Measurements from ENCODE around the gene AUTS2. TPM values are rescaled to one million over a fixed set of nuclear protein-coding genes. Genes with fewer than 3 reads are reported as not detected.
A peak's percentile ranks its signal among the peaks of the same experiment; 100 is the strongest.

AUTS2 gene
- total RNA-seq, 1 experiment from 2014 or later, result 2.3 TPM

- no peak for DNase-seq (ENCODE audit: low read depth)
- in situ Hi-C loops (cut with HindIII; ENCODE audit: low pct_unique_long_range_greater_than_20kb, low sequenced_read_pairs), result no loop called here
These were observed 309.4 kb downstream of the AUTS2 start for GRCh38 chr7:69907720-69908119.

GRCh38 chr7:69908454-69908853 lies 310.2 kb downstream of the AUTS2 start:
- in situ Hi-C loops (cut with HindIII; ENCODE audit: low pct_unique_long_range_greater_than_20kb, low sequenced_read_pairs), result no loop called here

GRCh38 chr7:69910150-69910549 lies 311.9 kb downstream of the AUTS2 start:
- DNase-seq (ENCODE audit: low read depth), result no peak
- in situ Hi-C loops (cut with HindIII; ENCODE audit: low pct_unique_long_range_greater_than_20kb, low sequenced_read_pairs), result no loop called here

More at GRCh38 chr7:69908454-69908853, 310.2 kb downstream of the AUTS2 start:
- no peak for DNase-seq (ENCODE audit: low read depth)

GRCh38 chr7:69911337-69911736 lies 313.1 kb downstream of the AUTS2 start:
- in situ Hi-C loops (cut with HindIII; ENCODE audit: low pct_unique_long_range_greater_than_20kb, low sequenced_read_pairs), result no loop called here
- no peak for DNase-seq (ENCODE audit: low read depth)

- no peak for DNase-seq (ENCODE audit: low read depth)
- in situ Hi-C loops (cut with HindIII; ENCODE audit: low pct_unique_long_range_greater_than_20kb, low sequenced_read_pairs), result no loop called here
These were observed 313.9 kb downstream of the AUTS2 start for GRCh38 chr7:69912141-69912540.

GRCh38 chr7:69912846-69913245 lies 314.6 kb downstream of the AUTS2 start:
- in situ Hi-C loops (cut with HindIII; ENCODE audit: low pct_unique_long_range_greater_than_20kb, low sequenced_read_pairs), result no loop called here

GRCh38 chr7:69919426-69920111 lies 321.3 kb downstream of the AUTS2 start:
- no peak for DNase-seq (ENCODE audit: low read depth)
- in situ Hi-C loops (cut with HindIII; ENCODE audit: low pct_unique_long_range_greater_than_20kb, low sequenced_read_pairs), result no loop called here

More at GRCh38 chr7:69912846-69913245, 314.6 kb downstream of the AUTS2 start:
- no peak for DNase-seq (ENCODE audit: low read depth)

- in situ Hi-C loops (cut with HindIII; ENCODE audit: low pct_unique_long_range_greater_than_20kb, low sequenced_read_pairs), result no loop called here
- peak; percentile 16 for DNase-seq (ENCODE audit: low read depth)
These were observed 322.5 kb downstream of the AUTS2 start for GRCh38 chr7:69920797-69921196.

- DNase-seq (ENCODE audit: low read depth), result no peak
- in situ Hi-C loops (cut with HindIII; ENCODE audit: low pct_unique_long_range_greater_than_20kb, low sequenced_read_pairs), result no loop called here
These were observed 323.9 kb downstream of the AUTS2 start for GRCh38 chr7:69922026-69922803.

- in situ Hi-C loops (cut with HindIII; ENCODE audit: low pct_unique_long_range_greater_than_20kb, low sequenced_read_pairs), result no loop called here
- DNase-seq (ENCODE audit: low read depth), result no peak
These were observed 329.2 kb downstream of the AUTS2 start for GRCh38 chr7:69927461-69927860.

GRCh38 chr7:69928621-69929020 lies 330.3 kb downstream of the AUTS2 start:
- in situ Hi-C loops (cut with HindIII; ENCODE audit: low pct_unique_long_range_greater_than_20kb, low sequenced_read_pairs), result no loop called here
- DNase-seq (ENCODE audit: low read depth), result no peak

- in situ Hi-C loops (cut with HindIII; ENCODE audit: low pct_unique_long_range_greater_than_20kb, low sequenced_read_pairs), result no loop called here
- no peak for DNase-seq (ENCODE audit: low read depth)
These were observed 331.3 kb downstream of the AUTS2 start for GRCh38 chr7:69929622-69930021.

- in situ Hi-C loops (cut with HindIII; ENCODE audit: low pct_unique_long_range_greater_than_20kb, low sequenced_read_pairs), result no loop called here
- peak; percentile 21 for DNase-seq (ENCODE audit: low read depth)
These were observed 333.9 kb downstream of the AUTS2 start for GRCh38 chr7:69932034-69932628.

GRCh38 chr7:69934144-69934903 lies 336.0 kb downstream of the AUTS2 start:
- in situ Hi-C loops (cut with HindIII; ENCODE audit: low pct_unique_long_range_greater_than_20kb, low sequenced_read_pairs), result no loop called here

GRCh38 chr7:69935107-69935506 lies 336.8 kb downstream of the AUTS2 start:
- DNase-seq (ENCODE audit: low read depth), result no peak
- in situ Hi-C loops (cut with HindIII; ENCODE audit: low pct_unique_long_range_greater_than_20kb, low sequenced_read_pairs), result no loop called here

More at GRCh38 chr7:69934144-69934903, 336.0 kb downstream of the AUTS2 start:
- no peak for DNase-seq (ENCODE audit: low read depth)

- no peak for DNase-seq (ENCODE audit: low read depth)
- in situ Hi-C loops (cut with HindIII; ENCODE audit: low pct_unique_long_range_greater_than_20kb, low sequenced_read_pairs), result no loop called here
These were observed 338.8 kb downstream of the AUTS2 start for GRCh38 chr7:69937097-69937496.

- no peak for DNase-seq (ENCODE audit: low read depth)
- in situ Hi-C loops (cut with HindIII; ENCODE audit: low pct_unique_long_range_greater_than_20kb, low sequenced_read_pairs), result no loop called here
These were observed 341.0 kb downstream of the AUTS2 start for GRCh38 chr7:69939317-69939716.

- in situ Hi-C loops (cut with HindIII; ENCODE audit: low pct_unique_long_range_greater_than_20kb, low sequenced_read_pairs), result no loop called here
- DNase-seq (ENCODE audit: low read depth), result no peak
These were observed 342.9 kb downstream of the AUTS2 start for GRCh38 chr7:69941077-69941651.
